ENCODE measurements around the gene AUTS2.

Gene AUTS2

GRCh38 chr7:69871213-69871885, 273.1 kb downstream of the AUTS2 start:
- no peak for DNase-seq

GRCh38 chr7:69871886-69872569, 273.8 kb downstream of the AUTS2 start:
- no peak for DNase-seq

- no peak for DNase-seq
Measured at GRCh38 chr7:69873512-69873911, 275.2 kb downstream of the AUTS2 start.

GRCh38 chr7:69878015-69878414, 279.7 kb downstream of the AUTS2 start:
- DNase-seq: no peak

GRCh38 chr7:69878591-69878990, 280.3 kb downstream of the AUTS2 start:
- DNase-seq: no peak

DNA sequence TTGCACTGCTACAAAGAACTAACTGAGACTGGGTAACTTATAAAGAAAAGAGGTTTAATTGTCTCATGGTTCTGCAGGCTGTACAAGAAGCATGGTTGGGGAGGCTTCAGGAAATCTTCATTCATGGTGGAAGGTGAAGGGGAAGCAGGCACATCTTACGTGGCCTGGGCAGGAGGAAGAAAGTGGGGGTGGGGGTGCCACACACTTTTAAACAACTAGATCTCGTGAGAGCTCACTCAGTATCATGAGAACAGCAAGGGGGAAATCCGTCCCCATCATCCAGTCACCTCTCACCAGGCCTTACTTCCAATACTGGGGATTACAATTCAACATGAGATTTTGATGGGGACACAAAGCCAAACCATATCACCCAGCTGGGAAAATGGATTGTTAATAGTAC, 281.7 kb downstream of the AUTS2 start:
- DNase-seq: no peak

DNA sequence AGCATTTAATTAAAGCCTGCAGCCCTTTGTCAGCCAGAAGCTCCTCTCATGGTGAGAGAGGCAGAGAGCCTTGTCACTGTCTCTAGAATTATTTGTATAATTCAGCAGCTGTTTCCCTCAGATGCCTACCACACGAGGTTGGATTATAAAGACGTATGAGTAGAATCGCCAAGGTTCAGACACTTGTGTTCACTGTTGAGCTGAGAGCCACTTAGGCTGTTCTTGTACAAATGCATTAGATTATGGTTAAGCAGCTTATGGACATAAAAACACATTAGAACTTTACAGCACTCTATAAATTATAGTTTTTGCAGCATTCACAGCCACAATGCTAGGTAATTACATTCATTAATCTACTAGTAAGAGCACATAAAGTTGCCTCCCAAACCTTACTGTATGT, 282.6 kb downstream of the AUTS2 start:
- DNase-seq: no peak

GRCh38 chr7:69882269-69882668, 284.0 kb downstream of the AUTS2 start:
- no peak for DNase-seq

- DNase-seq: no peak
Measured at GRCh38 chr7:69883399-69883891, 285.2 kb downstream of the AUTS2 start.

- DNase-seq: no peak
Measured at GRCh38 chr7:69885431-69885830, 287.2 kb downstream of the AUTS2 start.

DNA sequence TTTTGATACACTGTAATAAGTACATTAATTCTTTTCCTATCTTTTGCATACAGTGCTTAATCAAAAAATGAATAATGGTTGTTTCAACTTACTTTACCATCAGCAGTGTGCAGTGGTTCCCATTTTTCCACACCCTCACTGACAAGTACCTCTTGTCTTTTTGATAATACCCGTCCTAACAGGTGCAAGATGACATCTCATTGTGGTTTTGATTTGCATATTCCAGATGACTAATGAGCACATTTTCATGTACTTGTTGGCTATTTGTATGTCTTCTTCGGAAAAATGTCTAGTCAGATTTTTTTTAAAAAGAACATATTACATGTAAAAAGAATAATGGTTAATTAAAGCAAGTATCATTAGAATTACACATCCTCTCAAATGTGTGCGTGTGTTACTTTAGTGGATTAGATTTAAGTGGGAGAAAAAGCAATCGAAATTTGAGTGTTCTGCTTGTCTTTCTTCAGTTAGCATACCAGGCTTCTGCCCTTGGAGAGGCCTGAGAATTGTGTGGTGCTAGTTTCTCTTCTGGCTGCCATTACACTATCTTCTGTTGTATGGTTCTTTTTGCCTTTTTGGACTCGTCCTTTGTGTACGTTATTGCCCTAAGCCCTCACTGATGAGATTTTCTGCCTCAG, 291.2 kb downstream of the AUTS2 start:
- no peak for DNase-seq

- DNase-seq: no peak
Measured at GRCh38 chr7:69889976-69890351, 291.7 kb downstream of the AUTS2 start.

- DNase-seq: no peak
Measured at GRCh38 chr7:69892790-69893189, 294.5 kb downstream of the AUTS2 start.

DNA sequence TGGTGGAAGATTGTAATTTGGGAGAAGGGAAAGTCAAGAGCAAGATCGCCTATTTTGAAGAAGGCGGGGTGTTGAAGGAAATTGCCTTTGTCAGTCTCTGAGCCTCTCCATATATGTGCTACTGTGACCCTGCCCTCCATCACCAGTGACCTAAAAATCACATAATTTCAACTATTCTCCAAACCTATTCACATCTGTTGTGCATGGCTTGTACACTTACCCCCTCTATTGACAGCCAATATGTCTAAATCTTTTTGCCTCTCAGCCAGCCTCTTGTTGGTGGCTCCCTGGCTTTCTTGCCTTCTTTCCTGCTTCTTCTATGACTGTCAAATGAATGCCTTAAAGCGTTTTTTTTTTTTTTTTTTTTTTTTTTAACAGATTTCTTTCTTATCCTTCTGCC, 295.6 kb downstream of the AUTS2 start:
- no peak for DNase-seq

GRCh38 chr7:69895446-69895845, 297.2 kb downstream of the AUTS2 start:
- no peak for DNase-seq

- no peak for DNase-seq
Measured at GRCh38 chr7:69896121-69896520, 297.8 kb downstream of the AUTS2 start.

- no peak for DNase-seq
Measured at GRCh38 chr7:69898189-69898588, 299.9 kb downstream of the AUTS2 start.

GRCh38 chr7:69903410-69903809, 305.1 kb downstream of the AUTS2 start:
- DNase-seq: no peak

DNA sequence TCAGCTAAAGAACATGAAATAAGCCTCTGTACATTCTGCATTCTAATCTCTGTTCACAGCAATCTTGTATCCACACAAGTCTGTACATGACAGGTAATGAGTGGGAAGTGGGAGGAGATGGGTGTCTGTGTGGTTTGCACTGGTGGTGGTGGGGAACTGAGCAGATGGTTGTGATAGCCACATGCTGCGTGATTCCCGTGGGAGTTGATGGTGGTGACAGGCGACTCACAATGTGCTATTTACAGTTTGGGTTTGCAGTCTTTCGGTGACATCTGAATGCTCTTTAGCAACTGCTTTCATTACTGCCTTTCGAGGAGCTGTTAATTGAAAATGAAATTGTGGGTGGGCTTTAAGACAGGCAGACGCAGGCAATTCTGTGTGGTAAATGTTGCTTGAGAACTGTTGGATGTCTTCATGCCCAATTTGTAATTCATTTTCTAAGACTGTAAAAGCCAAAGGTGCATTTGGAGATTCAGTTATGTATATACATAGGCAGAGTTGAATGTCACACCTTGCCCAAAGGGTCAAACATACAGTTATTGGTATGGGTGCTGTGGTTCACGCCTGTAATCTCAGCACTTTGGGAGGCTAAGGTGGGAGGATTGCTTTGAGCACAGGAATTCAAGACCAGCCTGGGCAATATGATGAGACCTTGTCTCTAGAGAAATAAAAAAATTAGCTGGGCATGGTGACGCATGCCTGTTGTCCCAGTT, 308.2 kb downstream of the AUTS2 start:
- DNase-seq: peak; percentile 21

DNA sequence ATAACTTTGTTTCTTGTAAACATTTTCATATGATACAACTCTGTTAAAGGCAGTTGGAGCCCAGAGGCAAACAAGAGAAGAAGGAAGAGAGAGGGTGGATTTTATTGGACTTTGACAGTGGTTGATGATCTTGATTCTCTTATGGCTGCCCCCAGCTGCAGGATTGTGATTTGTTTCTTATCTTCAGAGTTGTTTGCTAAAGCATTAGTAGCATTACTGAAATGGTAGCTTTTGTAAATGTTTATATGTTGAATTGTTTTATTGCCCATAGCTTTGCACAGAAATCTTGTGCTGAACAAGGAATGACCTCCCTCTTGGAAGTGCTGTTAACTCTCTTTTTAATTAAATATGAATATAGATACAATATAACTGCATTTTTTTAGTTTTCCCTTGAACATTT, 309.4 kb downstream of the AUTS2 start:
- DNase-seq: no peak

- no peak for DNase-seq
Measured at GRCh38 chr7:69908454-69908853, 310.2 kb downstream of the AUTS2 start.

DNA sequence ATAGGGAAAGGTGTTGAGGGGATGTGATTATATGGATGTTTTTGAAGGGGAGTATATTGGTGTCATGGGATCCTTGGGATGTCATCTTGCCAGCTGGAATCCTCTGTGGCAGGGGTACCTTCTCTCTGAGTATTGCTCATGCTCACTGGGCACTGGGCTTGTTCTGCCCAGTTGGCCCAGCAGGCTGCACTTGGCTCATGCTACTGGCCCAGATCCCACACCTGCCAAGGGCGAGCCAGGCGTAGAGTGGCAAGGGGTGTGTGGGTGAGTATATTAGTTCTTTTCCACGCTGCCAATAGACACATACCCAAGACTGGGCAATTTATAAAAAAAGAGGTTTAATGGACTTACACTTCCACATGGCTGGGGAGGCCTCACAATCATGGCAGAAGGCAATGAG, 311.9 kb downstream of the AUTS2 start:
- no peak for DNase-seq

DNA sequence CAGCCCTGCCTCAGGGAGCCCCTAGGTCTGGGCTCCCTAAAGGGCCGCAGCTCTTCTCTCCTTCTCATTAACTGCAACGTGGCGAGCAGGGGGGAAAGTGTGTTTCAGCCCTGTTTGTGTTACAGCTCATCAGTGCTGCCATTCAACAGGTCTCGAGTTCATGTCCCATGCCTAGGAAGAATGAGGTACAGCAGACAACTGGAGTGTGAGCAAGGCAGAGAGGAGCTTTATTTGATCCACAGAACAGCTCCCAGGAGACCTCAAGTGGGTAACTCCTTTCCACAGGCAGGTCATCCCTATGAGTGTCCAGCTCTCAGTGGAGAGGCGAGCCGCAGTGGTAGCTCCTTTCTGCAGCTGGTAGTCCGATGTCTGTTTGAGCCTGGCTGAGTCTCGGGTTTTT, 313.1 kb downstream of the AUTS2 start:
- no peak for DNase-seq

DNA sequence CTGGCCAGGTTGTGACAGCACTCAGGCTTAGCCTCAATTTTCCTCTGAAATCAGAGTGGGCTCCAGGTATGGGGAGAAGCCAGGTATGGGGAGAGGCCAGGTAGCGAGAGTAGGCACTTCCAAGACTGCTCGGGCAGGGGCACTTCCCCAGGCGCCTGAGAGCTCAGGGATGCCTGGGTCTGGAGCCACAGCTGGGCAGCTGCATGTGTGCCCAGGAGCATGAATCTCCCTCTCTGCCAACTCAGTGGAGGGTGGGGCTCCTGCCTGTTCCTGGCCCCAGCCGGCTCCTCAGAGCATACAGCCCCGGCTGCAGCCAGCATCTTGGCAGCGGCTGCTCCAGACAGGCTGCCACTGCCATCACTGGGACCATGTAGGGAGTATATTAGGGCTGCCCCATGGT, 313.9 kb downstream of the AUTS2 start:
- no peak for DNase-seq

Measured in NK-92 treated with Interleukin-12 subunit alpha and Interleukin-12 subunit beta, amount 100 ng/mL, for 24 hours (cell line).